NCI-H187 treated with DMSO at 0.1 percent for 48 hours (cell line): ENCODE results near the gene PALMD.

ENCODE experiments used
- DNase-seq: peaks from one replicate; lab custom pipeline; 2025; lab: John Stamatoyannopoulos, UW

PALMD gene

DNA sequence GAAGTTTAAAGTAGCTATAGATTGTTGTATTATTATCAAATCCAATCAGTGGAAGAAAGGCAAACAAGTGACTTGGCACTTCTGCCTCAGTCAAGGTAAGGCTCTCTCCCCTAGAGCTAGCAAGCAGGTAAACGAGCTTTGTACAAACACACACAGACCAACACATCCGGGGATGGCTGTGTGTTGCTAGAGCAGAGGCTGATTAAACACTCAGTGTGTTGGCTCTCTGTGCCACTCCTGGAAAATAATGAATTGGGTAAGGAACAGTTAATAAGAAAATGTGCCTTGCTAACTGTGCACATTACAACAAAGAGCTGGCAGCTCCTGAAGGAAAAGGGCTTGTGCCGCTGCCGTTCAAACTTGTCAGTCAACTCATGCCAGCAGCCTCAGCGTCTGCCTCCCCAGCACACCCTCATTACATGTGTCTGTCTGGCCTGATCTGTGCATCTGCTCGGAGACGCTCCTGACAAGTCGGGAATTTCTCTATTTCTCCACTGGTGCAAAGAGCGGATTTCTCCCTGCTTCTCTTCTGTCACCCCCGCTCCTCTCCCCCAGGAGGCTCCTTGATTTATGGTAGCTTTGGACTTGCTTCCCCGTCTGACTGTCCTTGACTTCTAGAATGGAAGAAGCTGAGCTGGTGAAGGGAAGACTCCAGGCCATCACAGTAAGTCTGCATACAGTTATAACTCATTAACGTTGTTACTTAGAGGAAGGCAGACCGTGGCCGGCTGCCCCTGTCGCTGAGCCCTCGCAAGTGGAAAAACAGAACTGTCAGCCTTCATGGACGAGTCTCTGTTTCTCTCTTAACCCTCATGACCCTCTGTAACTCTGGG is at the start of gene PALMD:
TSS of gene PALMD (plus strand) at position 415 of the 833 bp plus-strand sequence. CDS start at position 620, 205 bp downstream.
- DNase-seq, result no peak

- DNase-seq, result no peak
These were observed 47.0 kb upstream of the PALMD start for GRCh38 chr1:99598738-99599411.

DNA sequence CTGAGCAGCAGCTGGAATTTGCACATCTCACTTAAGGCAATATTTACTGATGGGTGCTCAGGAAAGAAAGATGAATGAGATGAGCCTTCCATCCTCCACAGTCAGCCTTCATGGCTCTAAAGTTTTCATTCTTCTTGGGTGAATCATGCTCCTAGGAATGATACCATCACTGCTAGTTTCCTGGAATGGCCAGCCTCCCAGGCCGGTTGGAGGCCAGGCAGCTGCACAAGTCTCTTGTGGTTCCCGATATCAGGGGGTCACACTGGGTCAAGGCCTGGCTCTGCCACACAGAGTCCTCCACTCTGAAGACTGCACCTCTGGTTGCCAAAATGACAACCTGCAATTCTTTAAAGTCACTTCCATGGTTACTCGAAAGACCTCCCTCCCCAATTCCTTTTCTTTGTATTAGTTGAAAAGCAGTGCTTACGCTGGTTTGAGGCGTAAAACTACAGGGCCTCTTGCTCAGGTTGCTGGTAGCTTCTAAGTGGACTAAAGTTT is 46.2 kb upstream of the PALMD start:
- no peak for DNase-seq

DNA sequence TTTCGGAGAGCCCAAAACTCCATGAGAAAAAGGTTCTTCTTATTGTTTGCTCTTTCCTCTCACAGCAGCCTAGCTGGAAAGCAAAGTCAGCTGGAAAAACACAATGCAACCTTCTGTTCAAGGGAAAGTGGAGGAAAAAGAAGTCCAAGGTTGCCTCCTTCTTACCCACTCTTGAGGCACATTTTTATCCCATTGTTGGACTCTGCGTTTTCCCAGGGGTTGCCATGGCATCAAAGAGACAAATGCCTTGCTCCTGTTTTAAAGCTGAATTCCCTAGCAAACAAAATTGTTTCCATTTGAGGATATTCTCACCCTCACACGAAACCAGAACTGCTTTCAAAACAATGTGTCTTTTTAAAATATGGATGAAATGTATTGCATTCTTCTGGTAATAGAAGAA is 45.1 kb upstream of the PALMD start:
- DNase-seq, result no peak

- no peak for DNase-seq
These were observed 44.7 kb upstream of the PALMD start for GRCh38 chr1:99601208-99601607.

DNA sequence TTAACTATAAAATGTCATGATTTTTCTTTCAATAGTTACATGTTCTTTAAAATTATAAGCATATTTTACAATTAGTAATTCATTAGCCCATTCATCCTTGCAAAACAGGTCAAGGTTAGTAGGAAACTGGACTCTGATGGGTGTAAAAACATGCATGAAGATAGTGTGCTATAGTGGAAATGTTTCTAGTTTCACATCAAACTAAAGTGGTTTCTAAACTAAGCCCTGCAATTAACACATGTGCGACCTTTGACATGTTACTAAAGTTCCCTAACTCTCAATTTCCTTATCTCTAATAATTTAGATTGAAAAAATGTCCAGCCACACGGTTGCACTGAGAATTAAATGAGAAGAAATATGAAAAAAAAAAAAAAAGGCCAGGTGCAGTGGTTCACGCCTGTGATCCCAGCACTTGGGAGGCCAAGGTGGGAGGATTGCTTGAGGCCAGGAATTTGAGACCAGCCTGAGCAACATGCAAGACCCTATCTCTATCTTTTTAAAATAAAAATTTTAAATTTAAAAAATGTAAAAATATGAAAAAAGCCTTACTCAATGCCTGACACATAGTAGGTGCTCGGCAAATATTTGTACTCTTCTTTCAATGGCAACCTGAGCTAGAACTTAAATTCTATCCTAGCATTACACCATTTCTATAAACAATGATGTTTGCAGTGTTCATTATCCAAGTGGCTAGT is 44.1 kb upstream of the PALMD start:
- no peak for DNase-seq

GRCh38 chr1:99602404-99602969 is 43.4 kb upstream of the PALMD start:
- DNase-seq, result no peak

DNA sequence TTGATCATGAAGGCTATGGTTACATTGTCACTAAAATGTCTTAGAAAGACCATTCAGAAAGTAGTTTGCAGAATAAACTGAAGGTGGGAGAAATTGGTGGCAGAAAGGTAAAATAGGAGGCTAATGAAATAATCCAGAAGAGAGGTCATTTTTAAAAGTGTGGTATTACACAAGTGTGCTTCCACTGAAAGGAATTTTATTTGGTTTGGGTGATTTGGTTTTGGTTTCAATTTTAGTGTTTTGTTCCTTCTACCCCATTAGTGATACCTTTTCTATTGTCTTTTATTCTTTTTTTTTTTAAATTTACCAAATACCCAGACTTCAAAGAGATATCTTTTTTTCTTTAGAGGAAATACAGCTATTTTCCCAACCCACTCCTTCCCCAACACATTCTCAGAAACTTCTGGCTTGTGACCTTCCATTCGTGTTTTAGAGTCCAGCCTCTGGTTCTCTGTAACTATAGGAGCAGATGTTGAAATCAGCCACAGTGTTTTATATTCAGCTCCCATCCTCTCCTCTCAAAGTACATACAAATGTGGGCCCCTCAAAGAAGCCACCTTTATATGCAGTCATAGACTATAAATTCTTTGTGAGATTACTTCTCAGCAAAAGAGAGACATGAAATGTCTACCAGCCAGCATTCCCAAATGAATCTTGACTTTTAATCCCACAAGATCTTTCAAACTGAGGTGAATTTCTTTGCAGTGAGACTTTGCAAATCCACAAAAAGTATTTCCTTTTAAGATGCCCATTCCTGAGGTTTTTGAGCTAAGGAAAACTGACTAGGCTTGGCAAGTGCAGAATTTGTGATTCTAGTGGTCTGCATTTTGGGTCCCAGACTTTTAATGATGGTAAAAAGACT is 42.0 kb upstream of the PALMD start:
- DNase-seq, result no peak

GRCh38 chr1:99606306-99606705 is 39.6 kb upstream of the PALMD start:
- DNase-seq, result no peak

GRCh38 chr1:99607590-99607989 is 38.3 kb upstream of the PALMD start:
- DNase-seq, result no peak

GRCh38 chr1:99608058-99608457 is 37.9 kb upstream of the PALMD start:
- DNase-seq, result no peak

- no peak for DNase-seq
These were observed 32.2 kb upstream of the PALMD start for GRCh38 chr1:99613716-99614115.

- DNase-seq, result no peak
These were observed 31.2 kb upstream of the PALMD start for GRCh38 chr1:99614728-99615127.

DNA sequence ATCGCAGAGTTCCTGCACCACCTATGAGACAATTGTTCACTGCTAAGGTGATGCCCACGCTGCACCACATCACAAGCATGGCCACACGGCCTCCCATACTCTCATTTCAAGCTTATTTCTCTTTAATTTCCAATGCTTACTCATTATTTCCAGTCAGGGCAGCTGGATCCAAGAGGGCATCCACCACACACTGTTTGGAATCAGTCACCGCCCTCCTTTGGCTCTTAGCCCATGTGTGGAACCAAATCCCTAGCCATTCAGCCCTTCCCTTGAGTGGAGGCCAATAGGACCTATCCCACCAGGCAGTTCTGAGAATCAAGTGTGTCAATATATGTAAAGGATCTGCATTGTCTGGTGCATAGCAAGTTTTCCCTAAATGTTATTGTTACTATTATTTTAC is 26.3 kb upstream of the PALMD start:
- DNase-seq, result no peak

DNA sequence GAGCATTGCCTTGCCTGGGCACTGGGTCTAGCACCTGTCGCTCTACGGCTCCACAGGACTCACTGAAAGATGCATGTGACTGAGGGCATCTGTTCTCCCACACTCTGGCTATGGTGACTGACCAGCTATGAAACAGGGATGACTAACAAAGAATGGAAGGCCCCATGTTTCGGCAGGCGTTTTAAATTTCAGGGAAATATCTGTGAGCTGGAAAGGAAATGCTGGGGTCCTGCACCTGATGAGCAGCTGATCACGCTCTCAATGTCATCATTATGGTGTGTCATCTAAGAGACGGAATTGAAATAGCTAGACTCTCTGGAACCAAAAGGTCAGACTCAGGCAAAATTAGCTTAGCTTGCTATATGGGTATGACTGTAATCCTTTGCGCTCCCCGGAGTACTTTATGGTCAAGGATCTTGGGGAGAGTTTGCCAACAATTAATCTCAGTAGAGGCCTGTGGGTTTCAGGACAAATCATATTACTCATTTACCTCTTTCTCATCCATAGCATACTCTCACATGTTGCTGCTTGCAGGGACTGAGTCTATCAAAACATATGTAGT is 24.5 kb upstream of the PALMD start:
- no peak for DNase-seq

- DNase-seq, result no peak
These were observed 23.1 kb upstream of the PALMD start for GRCh38 chr1:99622702-99623347.

DNA sequence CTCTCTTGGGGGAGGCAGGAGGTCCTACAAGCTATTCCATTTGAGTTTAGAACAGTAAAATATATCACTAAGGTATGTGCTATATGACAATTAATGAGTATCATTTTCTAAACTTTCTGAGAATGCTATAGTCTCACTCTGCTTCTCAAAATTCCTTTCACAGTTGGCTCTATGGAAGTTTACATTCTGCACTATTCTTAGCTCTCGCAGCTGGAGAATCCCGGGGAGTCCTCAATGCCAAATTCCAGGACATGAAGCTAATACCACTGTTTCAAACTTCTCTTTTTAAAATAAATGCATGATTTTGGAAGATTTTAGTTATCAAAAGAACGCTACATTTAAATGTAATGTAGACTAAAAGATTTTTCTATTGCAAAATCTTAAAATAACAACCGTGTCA is 22.4 kb upstream of the PALMD start:
- no peak for DNase-seq

GRCh38 chr1:99627615-99628014 is 18.3 kb upstream of the PALMD start:
- no peak for DNase-seq

DNA sequence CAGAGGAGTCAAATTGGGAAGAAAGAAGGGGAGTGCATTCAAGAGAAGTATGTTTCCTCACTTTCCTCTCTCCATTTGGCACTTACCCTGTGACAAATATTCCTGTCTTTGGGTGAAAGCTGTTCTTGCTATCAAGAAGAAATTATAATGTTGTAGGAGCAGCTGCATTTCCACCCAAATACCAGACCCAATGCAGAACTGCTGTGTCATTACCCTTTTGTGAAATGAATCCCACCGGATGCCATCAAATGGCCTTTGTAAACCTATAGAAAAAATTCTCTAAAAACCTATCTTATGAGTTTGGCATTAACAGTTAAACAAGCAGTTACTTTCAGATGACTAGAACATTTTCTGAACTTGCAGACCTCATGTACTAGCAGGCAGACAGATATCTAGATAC is 16.7 kb upstream of the PALMD start:
- no peak for DNase-seq

- DNase-seq, result no peak
These were observed 10.8 kb upstream of the PALMD start for GRCh38 chr1:99634971-99635624.
